ENCODE results near the gene KRTAP10-11.

DNA sequence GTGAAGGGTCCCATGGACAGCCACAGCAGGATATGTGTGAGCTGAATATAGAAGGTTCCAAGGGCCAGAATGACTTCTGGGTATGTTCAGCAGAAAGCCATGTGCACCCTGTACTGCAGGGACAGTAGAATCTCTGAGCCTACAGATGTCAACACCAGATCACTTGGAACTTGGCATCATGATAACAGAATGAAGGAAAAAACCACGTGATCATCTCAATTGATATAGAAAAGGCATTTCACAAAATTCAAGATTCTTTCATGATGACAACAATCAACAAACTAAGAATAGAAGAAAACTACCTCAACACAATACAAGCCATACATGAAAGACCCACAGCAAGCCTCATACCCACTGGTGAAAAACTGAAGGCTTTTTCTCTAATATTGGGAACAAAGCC, 21.4 kb downstream of the KRTAP10-11 start:
- TF ChIP-seq, protein P1, sequence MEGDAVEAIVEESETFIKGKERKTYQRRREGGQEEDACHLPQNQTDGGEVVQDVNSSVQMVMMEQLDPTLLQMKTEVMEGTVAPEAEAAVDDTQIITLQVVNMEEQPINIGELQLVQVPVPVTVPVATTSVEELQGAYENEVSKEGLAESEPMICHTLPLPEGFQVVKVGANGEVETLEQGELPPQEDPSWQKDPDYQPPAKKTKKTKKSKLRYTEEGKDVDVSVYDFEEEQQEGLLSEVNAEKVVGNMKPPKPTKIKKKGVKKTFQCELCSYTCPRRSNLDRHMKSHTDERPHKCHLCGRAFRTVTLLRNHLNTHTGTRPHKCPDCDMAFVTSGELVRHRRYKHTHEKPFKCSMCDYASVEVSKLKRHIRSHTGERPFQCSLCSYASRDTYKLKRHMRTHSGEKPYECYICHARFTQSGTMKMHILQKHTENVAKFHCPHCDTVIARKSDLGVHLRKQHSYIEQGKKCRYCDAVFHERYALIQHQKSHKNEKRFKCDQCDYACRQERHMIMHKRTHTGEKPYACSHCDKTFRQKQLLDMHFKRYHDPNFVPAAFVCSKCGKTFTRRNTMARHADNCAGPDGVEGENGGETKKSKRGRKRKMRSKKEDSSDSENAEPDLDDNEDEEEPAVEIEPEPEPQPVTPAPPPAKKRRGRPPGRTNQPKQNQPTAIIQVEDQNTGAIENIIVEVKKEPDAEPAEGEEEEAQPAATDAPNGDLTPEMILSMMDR (IDR thresholded peaks at IDR 0.05; ENCODE audit: poor library complexity), result no peak
- TF ChIP-seq EZH2 (IDR thresholded peaks at IDR 0.05; ENCODE audit: borderline replicate concordance) (no peak), EZH2phosphoT487 (IDR thresholded peaks at IDR 0.05; ENCODE audit: low read depth, severe bottlenecking, unreplicated experiment) (no peak)
